HCT116 (cell line): Measurements from ENCODE around the gene KY. TPM values are rescaled to one million over a fixed set of nuclear protein-coding genes. Genes with fewer than 3 reads are reported as not detected.

Source experiments
- ATAC-seq: fragments of 200-7000 bp; cut with Tn5 transposase; 2 replicates; pipeline ENCODE4 v1.9.1; 2020; ENCODE audit warnings: mild to moderate bottlenecking, moderate library complexity
- BruUV-seq: library from RNA; stranded (reverse); fragments of 400-500 nt; replicated peaks from 2 replicates; lab custom pipeline; 2021; lab: Mats Ljungman, UMichigan
- CTCF ChIA-PET: fragments of 300-600 bp; sonication (Branson Sonifier 250); formaldehyde crosslinking; loops from one replicate; lab custom pipeline; 2021; ENCODE audit warnings: antibody characterized with exemption; lab: Charles Lee
- POLR2A ChIA-PET: fragments of 300-600, 350-600 bp; sonication (Branson Sonifier 250); formaldehyde crosslinking; loops from one replicate; lab custom pipeline; 2021; ENCODE audit warnings: antibody characterized with exemption; lab: Charles Lee
- RAD21 ChIA-PET, 2 experiments: fragments of 300-600 bp; sonication (Branson Sonifier 250); formaldehyde crosslinking; loops; one replicate each; lab custom pipeline; 2023; ENCODE audit warnings: low total read pairs in 2 of 2; ENCODE audit not compliant: uncharacterized antibody in 2 of 2, unreplicated experiment in 2 of 2, low non-redundant PET in 1 of 2; lab: Charles Lee
- DNase-seq: peaks from one replicate; pipeline ENCODE4 v3.0.0-alpha.2; 2010; ENCODE audit warnings: low read depth, low spot score
- H2AFZ ChIP-seq: fragments of 200-600 bp; shearing (Covaris generic), sonication (generic); 2 replicates; pipeline ENCODE4 v1.6.1; 2017; ENCODE audit warnings: low read depth, mixed run types, mixed read lengths, antibody characterized with exemption, low read length; ENCODE audit not compliant: poor library complexity, severe bottlenecking
- H3K27ac ChIP-seq: 2 replicates; pipeline ENCODE4 v1.5.1; 2012; ENCODE audit warnings: low read depth, low read length
- H3K27me3 ChIP-seq: fragments of 200-600 bp; sonication (generic); 2 replicates; pipeline ENCODE4 v1.6.1; 2016; ENCODE audit warnings: mixed run types, low read length, mixed read lengths; ENCODE audit not compliant: insufficient read depth
- H3K36me3 ChIP-seq, 2 experiments: fragments of 200-500 bp in 1 of 2; fragments of 200-600 bp in 1 of 2; sonication (Bioruptor generic) in 1 of 2; sonication (generic) in 1 of 2; 2 replicates each; pipeline versions ENCODE4 v1.5.1 to v1.6.1; 2014 to 2016; ENCODE audit warnings: low read length in 2 of 2, inconsistent platforms in 1 of 2, mixed read lengths in 1 of 2, mixed run types in 1 of 2; ENCODE audit not compliant: insufficient read depth in 2 of 2, control insufficient read depth in 1 of 2
- H3K4me1 ChIP-seq, 2 experiments: fragments of 200-600 bp in 1 of 2; sonication (generic) in 1 of 2; 2 replicates each; pipeline versions ENCODE4 v1.5.1 to v1.6.1; 2012 to 2017; ENCODE audit warnings: low read length in 2 of 2, inconsistent platforms in 1 of 2, mild to moderate bottlenecking in 1 of 2, mixed read lengths in 1 of 2, mixed run types in 1 of 2, moderate library complexity in 1 of 2; ENCODE audit not compliant: insufficient read depth in 2 of 2, control insufficient read depth in 1 of 2
- H3K4me2 ChIP-seq: fragments of 200-600 bp; sonication (generic); 2 replicates; pipeline ENCODE4 v1.6.1; 2017; ENCODE audit warnings: mixed run types, low read length, mixed read lengths
- H3K4me3 ChIP-seq, 2 experiments: fragments of 200-600 bp in 1 of 2; sonication (generic) in 1 of 2; replicated peaks in 1 of 2; 2 replicates each; pipeline ENCODE4 v1.5.1; 2011 to 2016; ENCODE audit warnings: low read length in 2 of 2, control low read depth in 1 of 2, low read depth in 1 of 2, mild to moderate bottlenecking in 1 of 2, mixed read lengths in 1 of 2, mixed run types in 1 of 2
- H3K79me2 ChIP-seq: fragments of 200-600 bp; sonication (generic); 2 replicates; pipeline ENCODE4 v1.6.1; 2017; ENCODE audit warnings: mild to moderate bottlenecking, mixed run types, low read length, moderate library complexity, mixed read lengths; ENCODE audit not compliant: insufficient read depth
- H3K9ac ChIP-seq: fragments of 200-600 bp; sonication (generic); 2 replicates; pipeline ENCODE4 v1.6.1; 2016; ENCODE audit warnings: low read length, mixed read lengths
- H3K9me2 ChIP-seq: fragments of 200-600 bp; sonication (generic), shearing (Covaris generic); 2 replicates; pipeline ENCODE4 v1.6.1; 2017; ENCODE audit warnings: mixed run types, mild to moderate bottlenecking, moderate library complexity; ENCODE audit not compliant: insufficient read depth
- H3K9me3 ChIP-seq, 2 experiments: fragments of 200-500 bp in 1 of 2; fragments of 200-600 bp in 1 of 2; sonication (Bioruptor generic) in 1 of 2; sonication (generic) in 1 of 2; 2 replicates each; pipeline ENCODE4 v1.6.1; 2014 to 2017; ENCODE audit warnings: low read length in 2 of 2, mixed read lengths in 2 of 2, inconsistent platforms in 1 of 2, low read depth in 1 of 2, mild to moderate bottlenecking in 1 of 2, mixed run types in 1 of 2, moderate library complexity in 1 of 2; ENCODE audit not compliant: control insufficient read depth in 1 of 2, insufficient read depth in 1 of 2
- H4K20me1 ChIP-seq: fragments of 200-600 bp; sonication (generic), shearing (Covaris generic); 2 replicates; pipeline ENCODE4 v1.6.1; 2017; ENCODE audit warnings: mixed run types, mild to moderate bottlenecking, moderate library complexity; ENCODE audit not compliant: insufficient read depth
- ATF3 ChIP-seq: IDR thresholded peaks from 2 replicates; pipeline ENCODE4 v1.6.1; 2012
- EGR1 ChIP-seq: IDR thresholded peaks from 2 replicates; pipeline ENCODE4 v1.6.1; 2012; ENCODE audit warnings: low read depth
- ELF1 ChIP-seq: IDR thresholded peaks from 2 replicates; pipeline ENCODE4 v1.6.1; 2012; ENCODE audit warnings: low read depth, borderline replicate concordance
- EZH2phosphoT487 ChIP-seq: fragments of 200-600 bp; IDR thresholded peaks from 2 replicates; pipeline ENCODE4 v1.6.1; 2018; ENCODE audit warnings: antibody characterized with exemption, borderline replicate concordance
- FOSL1 ChIP-seq: IDR thresholded peaks from 2 replicates; pipeline ENCODE4 v1.6.1; 2012; ENCODE audit warnings: low read depth
- JUND ChIP-seq: IDR thresholded peaks from 2 replicates; pipeline ENCODE4 v1.6.1; 2012
- MAX ChIP-seq: IDR thresholded peaks from 2 replicates; pipeline ENCODE4 v1.6.1; 2012
- POLR2A ChIP-seq: IDR thresholded peaks from 2 replicates; pipeline ENCODE4 v1.7.0; 2011; ENCODE audit warnings: borderline replicate concordance; ENCODE audit not compliant: insufficient read depth, insufficient read length; ENCODE audit errors: extremely low read depth
- POLR2AphosphoS5 ChIP-seq: IDR thresholded peaks from 2 replicates; pipeline ENCODE4 v1.6.1; 2011; ENCODE audit warnings: mild to moderate bottlenecking, low read depth, low read length, moderate library complexity
- RAD21 ChIP-seq: IDR thresholded peaks from 2 replicates; pipeline ENCODE4 v1.6.1; 2012; ENCODE audit warnings: low read depth, mild to moderate bottlenecking
- REST ChIP-seq: IDR thresholded peaks from 2 replicates; pipeline ENCODE4 v1.6.1; 2012; ENCODE audit warnings: low read depth
- SIN3A ChIP-seq: IDR thresholded peaks from 2 replicates; pipeline ENCODE4 v1.6.1; 2012; ENCODE audit warnings: low read depth
- TCF7L2 ChIP-seq: IDR thresholded peaks from 2 replicates; pipeline ENCODE4 v1.7.0; 2011; ENCODE audit warnings: borderline replicate concordance, inconsistent platforms; ENCODE audit not compliant: insufficient read depth, insufficient read length; ENCODE audit errors: extremely low read depth
- intact Hi-C: fragments of 100-400 bp; cut with micrococcal nuclease; formaldehyde crosslinking; loops from 2 replicates; pipeline ENCODE4 v1.10.0; 2022
- total RNA-seq: library from RNA; stranded (reverse); gene quantifications from one replicate; pipeline ENCODE4 v1.2.1, GENCODE V29; 2021; ENCODE audit not compliant: unreplicated experiment
- TF ChIP-seq, protein P1 (sequence below), 3 experiments: fragments of 200-600 bp in 1 of 3; sonication (generic) in 1 of 3; IDR thresholded peaks in 2 of 3; conservative IDR thresholded peaks in 1 of 3; 2 replicates each; pipeline ENCODE4 v1.5.1; 2012 to 2017; ENCODE audit warnings: low read depth in 2 of 3, low read length in 2 of 3, antibody characterized with exemption in 1 of 3, borderline replicate concordance in 1 of 3, control low read depth in 1 of 3, mild to moderate bottlenecking in 1 of 3, mixed read lengths in 1 of 3, mixed run types in 1 of 3, moderate library complexity in 1 of 3; ENCODE audit not compliant: insufficient read depth in 1 of 3

The KY gene
- total RNA-seq, 1 experiment from 2014 or later, result not detected

DNA sequence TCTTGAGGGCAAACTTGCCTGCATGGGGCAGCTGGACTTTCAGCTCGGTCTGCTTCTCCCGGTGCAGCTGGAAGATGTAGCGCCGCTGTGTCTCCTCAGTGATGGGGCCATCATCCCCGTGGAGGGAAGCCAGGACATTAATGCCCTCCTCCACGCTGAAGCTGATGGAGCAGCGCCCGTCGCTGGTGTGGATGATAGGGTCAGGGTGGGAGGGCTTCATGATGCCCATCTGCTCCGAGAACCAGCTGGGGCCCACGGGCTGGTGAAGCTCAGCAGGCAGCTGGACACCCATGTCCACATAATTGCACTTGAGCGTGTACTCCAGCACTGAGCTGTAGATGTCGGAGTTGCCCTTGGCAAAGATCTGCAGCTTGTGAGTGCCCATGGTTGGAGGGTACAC lies 46.9 kb downstream of the KY start:
- Histone ChIP-seq H3K9me3 (no peaks in the 10 kb centered on the region), H3K4me1 (peaks cover 0 to 5% of the 10 kb centered on the region in 2 experiments; a peak in 1 of 4 replicates), H3K27ac (no peak overlapping the region), H3K4me2 (no peak overlapping the region), H2AFZ (no peak overlapping the region), H3K9me2 (no peaks in the 10 kb centered on the region), H3K27me3 (peaks cover 20% of the 10 kb centered on the region; the same call in 1 of the 2 replicates), H3K9ac (no peak overlapping the region), H3K4me3 (no peak overlapping the region), H4K20me1 (no peaks in the 10 kb centered on the region), H3K36me3 (no peaks in the 10 kb centered on the region), H3K79me2 (no peaks in the 10 kb centered on the region)
- ChIA-PET CTCF (interaction anchor here (4.2 kb wide), 1 partner anchor 151 kb away, joined by 29 read pairs; no protein-coding TSS in a partner anchor), POLR2A (no interaction called here), RAD21 (no interaction called here)
- ATAC-seq (no peak), DNase-seq (no peak)
- no TSS peak for BruUV-seq
- intact Hi-C loops, result loop anchor here (5.0 kb wide), 3 partner anchors 898 to 1438 kb away; no protein-coding TSS in a partner anchor
- TF ChIP-seq SIN3A, result no peak

GRCh38 chr3:134603480-134603879 lies 47.3 kb downstream of the KY start:
- CTCF ChIA-PET, result interaction anchor here (4.2 kb wide), 1 partner anchor 151 kb away, joined by 29 read pairs; no protein-coding TSS in a partner anchor
- Histone ChIP-seq H3K4me1 (peaks cover 0 to 5% of the 10 kb centered on the region in 2 experiments; a peak in 1 of 4 replicates), H3K9me2 (no peaks in the 10 kb centered on the region), H3K9ac (no peak overlapping the region), H3K4me2 (no peak overlapping the region), H3K4me3 (no peak overlapping the region), H3K27ac (no peak overlapping the region), H4K20me1 (no peaks in the 10 kb centered on the region)
- ATAC-seq, result no peak
- POLR2A ChIA-PET, result no interaction called here
- no peak for TF ChIP-seq RAD21
- TF ChIP-seq POLR2A, result no peak
- TF ChIP-seq MAX, result no peak
- TF ChIP-seq TCF7L2, result no peak
- no peak for TF ChIP-seq ATF3
- no peak for TF ChIP-seq ELF1
- no peak for TF ChIP-seq EGR1
- TF ChIP-seq SIN3A, result no peak
- TF ChIP-seq, protein P1, sequence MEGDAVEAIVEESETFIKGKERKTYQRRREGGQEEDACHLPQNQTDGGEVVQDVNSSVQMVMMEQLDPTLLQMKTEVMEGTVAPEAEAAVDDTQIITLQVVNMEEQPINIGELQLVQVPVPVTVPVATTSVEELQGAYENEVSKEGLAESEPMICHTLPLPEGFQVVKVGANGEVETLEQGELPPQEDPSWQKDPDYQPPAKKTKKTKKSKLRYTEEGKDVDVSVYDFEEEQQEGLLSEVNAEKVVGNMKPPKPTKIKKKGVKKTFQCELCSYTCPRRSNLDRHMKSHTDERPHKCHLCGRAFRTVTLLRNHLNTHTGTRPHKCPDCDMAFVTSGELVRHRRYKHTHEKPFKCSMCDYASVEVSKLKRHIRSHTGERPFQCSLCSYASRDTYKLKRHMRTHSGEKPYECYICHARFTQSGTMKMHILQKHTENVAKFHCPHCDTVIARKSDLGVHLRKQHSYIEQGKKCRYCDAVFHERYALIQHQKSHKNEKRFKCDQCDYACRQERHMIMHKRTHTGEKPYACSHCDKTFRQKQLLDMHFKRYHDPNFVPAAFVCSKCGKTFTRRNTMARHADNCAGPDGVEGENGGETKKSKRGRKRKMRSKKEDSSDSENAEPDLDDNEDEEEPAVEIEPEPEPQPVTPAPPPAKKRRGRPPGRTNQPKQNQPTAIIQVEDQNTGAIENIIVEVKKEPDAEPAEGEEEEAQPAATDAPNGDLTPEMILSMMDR (IDR thresholded peaks at IDR 0.05 in 2 of 3, conservative IDR thresholded peaks at IDR 0.05 in 1 of 3; ENCODE audit: borderline replicate concordance in 1 of 3, insufficient read depth in 1 of 3, low read depth in 2 of 3, low read length in 2 of 3), result no peak
- no peak for TF ChIP-seq EZH2phosphoT487
- TF ChIP-seq FOSL1, result no peak
- no peak for TF ChIP-seq REST
- no peak for TF ChIP-seq JUND
- TF ChIP-seq POLR2AphosphoS5, result no peak
- TF ChIP-seq, all 23 proteins: peak for 0
- H3K79me2 ChIP-seq, result no peaks in the 10 kb centered on the region
- H3K9me3 ChIP-seq, result no peaks in the 10 kb centered on the region
- DNase-seq, result no peak
- no peaks in the 10 kb centered on the region for H3K36me3 ChIP-seq
- H3K27me3 ChIP-seq, result peaks cover 20% of the 10 kb centered on the region; the same call in 1 of the 2 replicates
- no TSS peak for BruUV-seq
- RAD21 ChIA-PET, result no interaction called here
- no peak overlapping the region for H2AFZ ChIP-seq
- intact Hi-C loops, result loop anchor here (5.0 kb wide), 3 partner anchors 899 to 1439 kb away; no protein-coding TSS in a partner anchor
